TTC549 (cell line): ENCODE measurements around the gene LHFPL6.
"Not testable (repeated sequence)": the region's sequence is repeated elsewhere in the genome, so short reads cannot be mapped to it uniquely, and the experiment has no call there.

Experiments used
- FAIRE-seq: peaks from 2 replicates; lab custom pipeline; 2012; peaks lifted over from hg19 to GRCh38; lab: Jason Lieb, UNC

LHFPL6 gene

GRCh38 chr13:39341251-39341650 is 261.7 kb downstream of the LHFPL6 start:
- FAIRE-seq: no peak

- FAIRE-seq: not testable (repeated sequence)
These were observed 264.9 kb downstream of the LHFPL6 start for GRCh38 chr13:39338114-39338513.

- no peak for FAIRE-seq
These were observed 266.1 kb downstream of the LHFPL6 start for GRCh38 chr13:39336937-39337336.

GRCh38 chr13:39336207-39336606 is 266.8 kb downstream of the LHFPL6 start:
- FAIRE-seq: no peak

- no peak for FAIRE-seq
These were observed 267.3 kb downstream of the LHFPL6 start for GRCh38 chr13:39335721-39336120.

- FAIRE-seq: no peak
These were observed 272.5 kb downstream of the LHFPL6 start for GRCh38 chr13:39330504-39330903.

- no peak for FAIRE-seq
These were observed 273.8 kb downstream of the LHFPL6 start for GRCh38 chr13:39329182-39329639.

GRCh38 chr13:39327172-39327479 is 275.9 kb downstream of the LHFPL6 start:
- no peak for FAIRE-seq

GRCh38 chr13:39326469-39327171 is 276.4 kb downstream of the LHFPL6 start:
- FAIRE-seq: no peak

GRCh38 chr13:39324806-39325311 is 278.1 kb downstream of the LHFPL6 start:
- no peak for FAIRE-seq

- FAIRE-seq: no peak
These were observed 280.0 kb downstream of the LHFPL6 start for GRCh38 chr13:39322836-39323585.

- no peak for FAIRE-seq
These were observed 281.4 kb downstream of the LHFPL6 start for GRCh38 chr13:39321574-39321973.

- no peak for FAIRE-seq
These were observed 284.8 kb downstream of the LHFPL6 start for GRCh38 chr13:39318161-39318560.

GRCh38 chr13:39317291-39317690 is 285.7 kb downstream of the LHFPL6 start:
- no peak for FAIRE-seq

- no peak for FAIRE-seq
These were observed 287.2 kb downstream of the LHFPL6 start for GRCh38 chr13:39315796-39316195.

GRCh38 chr13:39313721-39314120 is 289.3 kb downstream of the LHFPL6 start:
- no peak for FAIRE-seq

- FAIRE-seq: no peak
These were observed 290.4 kb downstream of the LHFPL6 start for GRCh38 chr13:39312596-39312995.

- FAIRE-seq: no peak
These were observed 291.4 kb downstream of the LHFPL6 start for GRCh38 chr13:39311619-39312018.

GRCh38 chr13:39310961-39311360 is 292.0 kb downstream of the LHFPL6 start:
- no peak for FAIRE-seq

GRCh38 chr13:39306639-39307589 is 296.1 kb downstream of the LHFPL6 start:
- no peak for FAIRE-seq

GRCh38 chr13:39302820-39303219 is 300.2 kb downstream of the LHFPL6 start:
- FAIRE-seq: no peak

GRCh38 chr13:39298951-39299350 is 304.0 kb downstream of the LHFPL6 start:
- no peak for FAIRE-seq
